CD1c-positive myeloid dendritic cell (primary cell): ENCODE results near the gene UHRF2.
"Not testable (repeated sequence)": the region's sequence is repeated elsewhere in the genome, so short reads cannot be mapped to it uniquely, and the experiment has no call there.

Experiments
- DNase-seq: peaks from one replicate; pipeline ENCODE4 v3.0.0-alpha.2; 2016; ENCODE audit errors: extremely low spot score

UHRF2 gene

DNA sequence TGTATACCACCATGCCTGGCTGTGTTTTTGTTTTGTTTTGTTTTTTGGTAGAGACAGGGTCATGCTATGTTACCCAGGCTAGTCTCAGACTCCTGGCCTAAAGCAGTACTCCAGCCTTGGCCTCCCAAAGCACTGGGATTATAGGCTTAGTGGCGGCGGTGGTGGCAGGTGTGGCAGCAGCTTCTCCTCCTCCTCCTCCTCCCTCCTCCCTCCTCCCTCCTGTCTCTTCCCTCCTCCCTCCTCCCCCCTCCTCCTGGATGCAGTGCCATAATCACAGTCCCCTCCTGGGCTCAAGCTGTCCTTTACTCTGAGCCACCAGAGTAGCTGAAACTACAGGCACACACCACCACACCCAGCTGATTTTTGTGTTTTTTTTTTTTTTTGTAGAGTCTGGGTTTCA, 71.2 kb downstream of the UHRF2 start:
- DNase-seq, result no peak

GRCh38 chr9:6488395-6488794, 75.4 kb downstream of the UHRF2 start:
- DNase-seq, result no peak

DNA sequence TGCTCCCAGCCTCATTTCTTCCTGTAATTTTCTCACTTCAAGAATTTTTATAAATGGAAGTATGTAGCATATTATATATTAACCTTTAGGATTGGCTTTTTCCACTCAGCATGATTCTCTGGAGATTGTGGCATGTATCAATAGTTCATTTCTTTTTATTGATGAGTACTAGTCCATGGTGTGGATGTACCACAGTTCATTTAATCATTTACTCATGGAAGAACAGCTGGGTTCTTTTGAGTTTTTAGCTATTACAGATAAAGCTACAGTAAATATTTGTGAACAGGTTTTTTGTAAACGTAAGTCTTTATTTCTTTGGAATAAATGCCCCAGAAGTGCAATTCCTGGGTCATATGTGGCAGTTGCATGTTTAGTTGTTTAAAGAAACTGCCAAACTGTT, 76.1 kb downstream of the UHRF2 start:
- DNase-seq, result no peak

DNA sequence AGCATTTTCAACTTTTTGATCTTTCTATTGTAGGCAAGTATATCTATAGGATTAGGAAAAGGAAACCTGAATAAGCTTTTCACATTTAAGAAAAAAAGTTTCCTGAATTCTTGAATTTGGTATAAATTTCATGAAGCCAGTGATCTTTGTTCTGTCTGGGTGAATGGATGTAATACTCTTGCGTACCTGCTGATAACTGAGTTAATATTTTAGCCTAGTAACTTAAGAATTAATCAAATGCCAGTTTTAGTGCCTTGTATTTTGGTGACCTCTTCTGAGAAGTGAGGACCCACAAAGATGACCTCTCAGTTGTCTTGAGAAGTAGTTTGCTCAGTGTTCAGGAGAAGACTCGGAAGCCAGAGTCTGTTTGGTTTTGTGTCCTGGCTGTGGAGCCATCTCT, 77.9 kb downstream of the UHRF2 start:
- DNase-seq, result no peak

DNA sequence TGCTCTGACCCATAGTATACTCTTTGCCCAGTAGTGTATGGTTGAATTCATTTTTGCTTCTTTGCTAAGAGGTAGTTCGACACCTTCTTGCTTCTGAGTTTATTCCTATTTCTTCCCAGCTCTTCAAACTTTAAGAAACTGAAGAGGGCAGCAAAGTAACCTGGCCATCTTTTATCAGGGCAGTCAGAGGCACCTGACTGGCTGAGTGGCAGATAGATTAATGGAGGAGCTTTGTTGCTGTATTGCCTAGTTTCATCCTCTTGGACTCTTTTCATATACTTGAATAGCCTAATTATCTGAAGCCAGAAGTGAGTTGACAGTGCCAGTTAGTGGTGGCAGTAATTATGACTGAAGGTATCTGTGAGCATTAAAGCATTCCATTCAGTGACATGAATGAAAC, 82.5 kb downstream of the UHRF2 start:
- no peak for DNase-seq

GRCh38 chr9:6498982-6499381, 86.0 kb downstream of the UHRF2 start:
- DNase-seq, result no peak

DNA sequence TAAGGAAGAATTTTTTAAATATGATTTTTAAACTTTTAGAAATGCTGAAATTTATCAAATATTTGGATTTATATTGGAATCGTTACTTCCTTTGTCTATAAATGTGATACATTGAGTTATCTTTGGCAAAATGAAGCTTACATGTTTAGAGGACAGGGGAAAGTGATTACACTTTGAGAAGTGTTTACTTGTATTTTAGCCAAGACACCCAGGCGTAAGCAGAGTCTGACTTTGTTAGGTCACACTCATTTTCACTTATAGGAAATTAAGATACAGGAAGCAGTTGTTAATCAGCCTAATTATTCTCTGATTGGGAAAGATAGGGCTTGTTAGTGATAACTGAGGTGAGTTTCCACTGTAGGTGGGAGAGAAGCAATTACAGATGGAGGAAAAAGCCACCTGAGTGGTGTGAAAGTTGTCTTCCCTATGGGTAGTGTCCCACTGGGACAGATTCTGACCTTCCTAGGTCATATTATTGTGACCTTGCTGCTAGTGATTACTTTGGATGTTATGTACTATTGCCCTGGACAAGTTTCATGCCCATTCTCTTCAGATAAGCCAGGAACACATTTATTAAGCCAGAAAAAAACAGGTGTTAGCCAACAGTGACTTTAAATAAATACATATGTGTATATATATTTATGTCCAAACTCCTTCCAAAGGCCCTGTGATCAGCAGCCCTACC, 88.7 kb downstream of the UHRF2 start:
- DNase-seq, result no peak

DNA sequence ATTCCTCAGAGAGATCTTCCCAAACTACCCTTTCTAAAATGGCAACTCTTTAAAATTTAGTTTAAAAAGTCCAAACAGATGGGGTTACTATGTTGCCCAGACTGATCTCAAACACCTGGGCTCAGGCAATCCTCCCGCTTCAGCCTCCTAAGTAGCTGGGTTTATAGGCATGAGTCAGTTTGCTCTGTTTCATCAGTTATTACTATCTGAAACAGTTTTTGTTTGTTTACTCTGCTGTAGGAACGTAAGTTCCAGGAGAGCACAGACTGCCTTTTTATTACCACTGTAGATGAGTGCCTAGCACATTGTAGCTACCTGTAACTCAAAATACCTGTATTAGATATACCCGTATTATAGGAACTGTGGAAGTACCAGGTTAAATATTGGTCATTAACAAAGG, 89.4 kb downstream of the UHRF2 start:
- no peak for DNase-seq

- no peak for DNase-seq
Observed at GRCh38 chr9:6506571-6506970, 93.6 kb downstream of the UHRF2 start.

DNA sequence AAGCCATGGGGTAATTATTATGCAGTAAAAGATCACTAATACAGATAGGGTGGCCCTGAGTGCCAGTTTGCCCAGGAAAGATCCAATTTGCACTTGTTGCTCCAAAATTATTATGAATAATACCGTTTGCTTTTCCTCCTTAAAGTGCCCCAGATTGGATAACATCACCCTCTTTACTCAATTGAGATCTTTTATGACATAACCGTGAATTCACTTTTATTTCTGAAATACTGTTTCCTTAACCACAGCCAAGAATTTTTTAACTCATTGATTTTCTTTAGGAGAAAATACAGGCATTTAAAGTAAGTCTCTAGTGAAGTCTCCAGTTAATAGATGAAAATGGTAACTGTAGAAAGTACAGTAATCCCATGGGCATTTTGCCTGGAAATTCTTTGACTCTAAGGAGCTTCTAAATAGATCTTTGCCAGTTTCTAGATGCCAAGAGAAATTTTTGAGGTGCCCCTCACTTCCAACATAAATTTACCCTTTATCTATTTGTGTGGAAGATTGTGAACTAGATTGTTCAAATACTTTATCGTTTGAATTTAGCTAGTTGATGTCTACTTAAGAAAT, 99.2 kb downstream of the UHRF2 start:
- no peak for DNase-seq

GRCh38 chr9:6522263-6522662, 109.3 kb downstream of the UHRF2 start:
- DNase-seq, result no peak

DNA sequence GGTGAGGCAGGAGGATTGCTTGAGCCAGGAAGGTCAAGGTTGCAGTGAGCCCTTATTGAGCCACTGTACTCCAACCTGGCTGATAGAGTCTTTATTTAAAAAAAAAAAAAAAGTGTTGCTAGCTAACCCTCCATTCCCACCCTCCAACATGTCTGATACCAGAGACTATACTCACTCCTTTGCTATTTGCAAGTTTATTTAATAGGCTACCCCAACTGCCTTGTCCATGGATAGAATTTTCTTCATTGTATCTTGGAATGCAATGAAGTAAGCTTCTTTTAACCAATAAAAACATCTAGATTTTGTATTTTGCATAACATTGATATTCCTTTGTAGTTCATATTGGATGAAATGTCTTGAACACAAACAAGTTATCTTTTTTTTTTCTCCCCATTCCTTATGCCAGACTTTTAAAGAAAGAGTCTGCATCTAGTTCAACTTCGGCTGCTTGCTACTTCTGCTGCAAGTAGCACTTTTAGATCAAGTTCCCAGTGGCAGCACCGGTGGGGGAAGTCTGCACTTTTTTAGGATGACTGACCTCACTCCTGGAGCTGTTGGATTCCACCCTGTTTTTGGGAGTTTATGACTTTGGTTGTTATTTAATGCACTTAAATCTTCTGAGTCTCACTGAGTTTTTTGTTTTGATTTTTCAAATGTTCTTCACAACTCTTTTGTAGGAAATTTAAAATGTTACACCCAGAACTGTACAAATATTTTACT, 112.5 kb downstream of the UHRF2 start:
- no peak for DNase-seq

DNA sequence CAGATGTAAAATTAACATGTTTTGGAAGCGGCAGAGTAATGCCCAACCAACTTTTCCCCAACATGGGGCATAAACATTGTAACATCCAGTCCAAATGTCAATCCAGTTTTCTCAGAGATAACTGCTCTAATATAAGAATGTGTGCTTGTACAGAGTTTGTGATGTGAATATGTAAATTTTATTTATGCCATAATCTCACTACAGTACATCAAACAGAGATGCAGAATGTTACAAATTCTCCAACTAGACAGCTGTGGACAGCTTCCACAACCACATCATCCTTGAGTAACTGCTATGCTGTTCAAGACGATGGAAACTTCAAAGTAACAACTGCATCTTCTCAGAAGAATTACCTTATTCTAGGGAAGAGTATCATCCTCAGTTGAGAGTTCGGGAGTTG, 122.6 kb downstream of the UHRF2 start:
- no peak for DNase-seq

- DNase-seq, result no peak
Observed at GRCh38 chr9:6538666-6539071, 125.7 kb downstream of the UHRF2 start.

- not testable (repeated sequence) for DNase-seq
Observed at GRCh38 chr9:6542617-6543016, 129.6 kb downstream of the UHRF2 start.

DNA sequence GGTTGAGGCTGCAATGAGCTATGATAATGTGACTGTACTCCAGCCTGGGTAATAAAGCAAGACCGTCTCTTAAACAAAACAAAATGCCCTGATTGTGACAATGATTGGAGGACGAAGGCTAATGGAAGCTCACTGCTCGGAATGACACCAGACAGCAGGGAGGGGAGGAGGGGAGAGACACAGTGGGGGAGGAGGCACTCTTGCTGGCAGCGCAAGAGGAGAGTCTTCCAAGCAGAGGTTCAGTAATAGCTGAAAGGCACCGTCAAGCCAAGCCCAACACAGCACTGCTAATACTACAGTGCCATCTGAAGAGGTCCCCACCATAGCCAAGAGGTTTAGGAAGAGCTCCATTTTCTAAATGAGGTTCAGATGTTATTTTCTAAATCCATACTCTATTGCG, 130.2 kb downstream of the UHRF2 start:
- DNase-seq, result no peak

DNA sequence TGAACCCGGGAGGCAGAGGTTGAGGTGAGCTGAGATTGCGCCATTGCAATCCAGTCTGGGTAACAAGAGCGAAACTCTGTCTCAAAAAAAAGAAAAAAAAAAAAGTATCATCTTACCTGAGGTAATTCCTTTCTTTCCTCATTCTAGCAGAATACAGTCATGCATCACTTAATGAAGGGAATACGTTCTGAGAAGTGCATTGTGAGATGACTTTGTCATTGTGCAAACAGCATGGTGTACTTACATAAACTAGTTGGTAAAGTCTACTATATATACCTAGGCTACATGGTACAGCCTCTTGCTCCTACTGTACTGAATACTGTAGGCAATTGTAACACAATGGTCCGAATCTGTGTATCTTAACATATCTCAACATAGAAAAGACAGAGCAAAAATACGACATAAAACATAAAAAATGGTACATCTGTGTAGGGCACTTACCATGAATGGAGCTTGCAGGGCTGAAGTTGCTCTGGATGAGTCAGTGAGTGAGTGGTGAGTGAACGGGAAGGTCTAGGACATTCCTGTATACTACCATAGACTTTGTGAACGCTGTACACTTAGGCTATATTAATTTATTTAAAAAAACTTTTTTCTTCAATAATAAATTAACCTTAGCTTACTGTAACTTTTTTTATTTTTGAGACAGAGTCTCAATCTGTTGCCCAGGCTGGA, 132.2 kb downstream of the UHRF2 start:
- DNase-seq, result no peak

GRCh38 chr9:6549106-6549800, 136.3 kb downstream of the UHRF2 start:
- DNase-seq, result no peak

GRCh38 chr9:6551136-6551535, 138.1 kb downstream of the UHRF2 start:
- DNase-seq, result no peak

DNA sequence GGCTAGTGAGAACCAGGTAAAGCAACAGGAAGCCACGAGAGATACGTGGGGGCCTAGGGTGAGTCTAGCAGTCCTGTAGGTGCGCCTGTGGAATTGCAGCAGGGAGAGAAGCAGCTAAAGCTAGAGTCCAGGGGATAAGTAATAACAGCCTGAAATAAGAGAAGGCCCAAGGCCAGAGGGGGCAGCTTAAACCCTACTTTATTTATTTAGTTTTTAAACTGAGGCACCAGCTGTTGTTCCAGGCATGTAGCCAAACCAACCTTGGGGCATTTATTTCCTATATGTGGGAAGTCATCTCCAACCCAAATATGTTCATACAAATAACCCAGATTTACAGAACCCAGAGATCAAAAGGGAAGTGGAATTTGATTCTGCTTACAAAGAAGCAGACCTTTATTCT, 139.0 kb downstream of the UHRF2 start:
- no peak for DNase-seq

DNA sequence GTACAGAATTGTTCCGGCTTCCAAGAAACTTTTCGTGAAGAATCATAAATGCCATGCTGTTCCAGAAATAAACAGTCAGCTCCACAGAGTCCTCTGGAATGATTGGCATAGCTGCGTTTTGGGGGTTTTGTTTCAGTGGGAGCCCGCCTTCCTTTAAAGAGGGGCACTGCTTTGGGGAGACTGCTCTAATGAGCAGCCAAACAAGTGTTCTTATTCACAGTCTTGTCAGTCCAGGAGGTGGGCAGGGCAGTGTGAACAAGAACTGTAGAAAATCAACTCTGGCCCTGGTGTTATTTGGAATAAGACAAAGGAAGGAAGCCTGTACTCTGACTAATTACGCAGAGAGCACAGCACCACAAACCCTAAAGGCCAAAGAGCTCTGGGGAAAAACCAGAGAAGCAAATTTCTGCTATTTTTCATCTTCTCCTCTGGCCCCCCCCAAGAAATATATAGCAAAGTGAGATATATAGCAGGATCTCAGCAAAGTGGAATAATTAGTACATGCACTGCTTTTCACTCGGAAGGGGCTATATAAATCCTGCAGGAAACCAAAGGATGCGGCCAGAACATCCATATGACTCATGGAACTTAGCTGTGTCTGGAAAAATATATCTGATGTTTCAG, 139.6 kb downstream of the UHRF2 start:
- no peak for DNase-seq

DNA sequence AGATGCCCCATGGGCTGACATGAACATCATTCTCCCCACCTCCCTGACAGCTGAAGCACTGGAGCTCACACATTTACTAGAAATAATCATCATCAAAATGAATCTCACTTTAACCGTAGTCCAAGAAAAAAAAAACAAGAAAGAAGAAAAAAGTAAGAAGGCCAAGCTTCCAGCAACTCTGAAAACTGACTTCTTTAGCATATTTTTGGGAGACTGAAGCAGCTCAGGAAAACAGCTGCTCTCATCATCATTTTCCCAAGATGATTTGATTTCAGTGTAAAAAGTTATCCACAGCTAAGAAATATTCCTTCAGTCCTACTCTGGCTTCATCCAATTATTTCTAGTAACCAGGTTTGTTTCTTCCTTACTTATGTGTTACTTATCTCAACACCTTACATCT, 140.9 kb downstream of the UHRF2 start:
- no peak for DNase-seq
